SJSA1 (cell line): Measurements from ENCODE around the gene DPH2. TPM values are rescaled to one million over a fixed set of nuclear protein-coding genes. Genes with fewer than 3 reads are reported as not detected.
A peak's percentile ranks its signal among the peaks of the same experiment; 100 is the strongest.

Experiments used
- DNase-seq, 2 experiments: peaks; one replicate each; pipeline ENCODE4 v3.0.0-alpha.2; 2015 to 2020; ENCODE audit warnings: low spot score in 2 of 2, low read depth in 1 of 2
- H3K27ac ChIP-seq: fragments of 250-450 bp; sonication (Bioruptor Pico); 2 replicates; pipeline ENCODE4 v1.5.1; 2020; ENCODE audit warnings: mild to moderate bottlenecking, moderate library complexity
- H3K27me3 ChIP-seq: fragments of 250-450 bp; sonication (Bioruptor Pico); replicated peaks from 2 replicates; pipeline ENCODE4 v1.5.1; 2020; ENCODE audit warnings: mild to moderate bottlenecking, moderate library complexity
- H3K36me3 ChIP-seq: fragments of 250-450 bp; sonication (Bioruptor Pico); 2 replicates; pipeline ENCODE4 v1.5.1; 2020; ENCODE audit warnings: mild to moderate bottlenecking
- H3K4me1 ChIP-seq: fragments of 250-450 bp; sonication (Bioruptor Pico); replicated peaks from 2 replicates; pipeline ENCODE4 v1.6.1; 2021; ENCODE audit warnings: mild to moderate bottlenecking
- H3K4me3 ChIP-seq: fragments of 250-450 bp; sonication (Bioruptor Pico); 2 replicates; pipeline ENCODE4 v1.5.1; 2020; ENCODE audit warnings: mild to moderate bottlenecking
- H3K9me3 ChIP-seq: fragments of 250-450 bp; sonication (Bioruptor Pico); replicated peaks from 2 replicates; pipeline ENCODE4 v1.5.1; 2020; ENCODE audit warnings: mild to moderate bottlenecking
- total RNA-seq: library from RNA; depleted of rRNA; stranded (reverse); fragments of >200 nt; shearing (Covaris generic); gene quantifications from 2 replicates; pipeline ENCODE4 v1.2.3, GENCODE V29; 2014; rRNA removed

DPH2 gene, protein sequence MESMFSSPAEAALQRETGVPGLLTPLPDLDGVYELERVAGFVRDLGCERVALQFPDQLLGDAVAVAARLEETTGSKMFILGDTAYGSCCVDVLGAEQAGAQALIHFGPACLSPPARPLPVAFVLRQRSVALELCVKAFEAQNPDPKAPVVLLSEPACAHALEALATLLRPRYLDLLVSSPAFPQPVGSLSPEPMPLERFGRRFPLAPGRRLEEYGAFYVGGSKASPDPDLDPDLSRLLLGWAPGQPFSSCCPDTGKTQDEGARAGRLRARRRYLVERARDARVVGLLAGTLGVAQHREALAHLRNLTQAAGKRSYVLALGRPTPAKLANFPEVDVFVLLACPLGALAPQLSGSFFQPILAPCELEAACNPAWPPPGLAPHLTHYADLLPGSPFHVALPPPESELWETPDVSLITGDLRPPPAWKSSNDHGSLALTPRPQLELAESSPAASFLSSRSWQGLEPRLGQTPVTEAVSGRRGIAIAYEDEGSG
- total RNA-seq = 20.3 and 50.3 TPM in 2 replicates

DNA sequence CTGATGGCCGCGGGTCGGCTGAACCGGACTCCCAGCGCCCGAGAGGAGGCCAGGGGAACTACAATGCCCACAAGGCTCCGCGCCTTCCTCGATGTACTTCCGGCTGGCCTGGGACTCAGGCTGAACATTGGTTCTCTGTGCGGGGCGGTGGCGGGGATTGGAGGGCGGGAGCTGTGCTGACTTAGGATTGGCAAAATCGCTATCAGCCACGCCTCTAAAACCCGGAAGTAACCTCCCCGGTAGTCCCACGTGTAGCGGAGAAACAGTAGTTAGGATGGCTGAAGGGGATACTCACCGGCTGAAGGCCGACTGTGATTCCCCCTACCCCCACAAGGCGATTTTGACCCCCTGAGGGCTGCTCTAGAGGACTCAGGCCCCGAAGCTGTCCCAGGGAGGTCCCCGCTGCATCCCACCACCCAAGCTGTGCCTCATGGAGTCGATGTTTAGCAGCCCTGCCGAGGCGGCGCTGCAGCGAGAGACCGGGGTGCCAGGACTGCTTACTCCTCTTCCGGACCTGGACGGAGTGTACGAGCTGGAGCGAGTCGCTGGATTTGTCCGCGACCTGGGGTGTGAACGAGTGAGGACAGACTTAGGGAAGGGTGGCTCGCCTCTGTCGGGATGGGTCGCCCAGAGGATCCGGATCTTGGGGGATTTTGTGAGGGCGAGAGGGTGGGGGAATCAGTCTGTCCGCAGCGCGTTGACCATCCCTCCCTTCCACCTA lies at the start of gene DPH2:
TSS of gene DPH2 (plus strand) at position 265 of the 721 bp plus-strand sequence. CDS start at position 431, 166 bp downstream.
- Histone ChIP-seq H3K4me3 (peak within 1 kb of the TSS; percentile 61), H3K27ac (no peak within 1 kb of the TSS), H3K36me3 (peaks cover 31% of the 10 kb centered on the region), H3K9me3 (no peaks in the 10 kb centered on the region), H3K4me1 (peaks cover 13% of the 10 kb centered on the region), H3K27me3 (no peaks in the 10 kb centered on the region)
- DNase-seq = peak; percentile 83 to 98

DNA sequence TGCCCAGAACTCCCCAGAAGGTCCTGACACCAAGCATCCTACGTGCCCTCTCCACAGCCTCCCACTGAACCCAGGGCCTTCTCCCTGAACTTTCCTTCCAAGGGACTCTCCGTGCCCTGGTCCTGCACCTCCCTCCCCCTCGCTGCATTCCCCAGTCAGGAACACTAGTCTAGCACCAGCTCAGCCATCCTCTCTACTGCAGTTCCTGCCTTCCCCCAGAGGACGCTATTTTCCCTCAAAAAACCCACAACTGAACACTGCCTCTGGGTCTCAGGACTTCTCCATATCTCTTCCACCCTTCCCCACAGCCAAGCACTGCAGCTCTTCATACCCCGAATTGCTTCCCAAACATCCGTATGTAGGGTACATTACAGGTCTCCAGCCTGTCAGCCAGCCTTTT lies 48.8 kb upstream of the DPH2 start:
- Histone ChIP-seq H3K27me3 (no peaks in the 10 kb centered on the region), H3K4me3 (no peak overlapping the region), H3K4me1 (peaks cover 14% of the 10 kb centered on the region), H3K27ac (no peak overlapping the region), H3K36me3 (peaks cover 10% of the 10 kb centered on the region; the same call in 1 of the 2 replicates), H3K9me3 (no peaks in the 10 kb centered on the region)
- no peak for DNase-seq

DNA sequence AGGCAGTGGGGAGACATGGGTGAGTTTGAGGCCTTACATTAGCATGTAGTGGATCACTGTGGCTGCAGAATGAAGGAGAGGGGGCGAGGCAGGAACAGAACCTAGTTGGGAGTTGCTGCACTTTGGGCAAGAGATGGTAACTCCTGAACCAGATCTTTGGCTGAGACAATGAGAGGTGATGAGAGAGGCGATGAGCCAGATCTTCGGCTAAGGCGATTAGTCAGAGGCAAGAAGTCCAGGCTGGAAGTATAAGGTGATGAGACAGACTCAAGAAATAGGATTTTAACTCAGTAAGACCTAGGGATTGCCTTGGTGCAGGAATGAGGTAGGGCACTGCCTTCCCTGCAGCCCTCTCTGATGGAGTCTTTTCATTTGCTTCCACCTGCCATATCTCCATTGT lies 45.3 kb upstream of the DPH2 start:
- DNase-seq = no peak
- peaks cover 13% of the 10 kb centered on the region; the same call in 1 of the 2 replicates for H3K36me3 ChIP-seq
- H3K4me3 ChIP-seq = no peak overlapping the region
- no peak overlapping the region for H3K27ac ChIP-seq
- H3K9me3 ChIP-seq = no peaks in the 10 kb centered on the region
- H3K27me3 ChIP-seq = no peaks in the 10 kb centered on the region
- peaks cover 17% of the 10 kb centered on the region for H3K4me1 ChIP-seq

DNA sequence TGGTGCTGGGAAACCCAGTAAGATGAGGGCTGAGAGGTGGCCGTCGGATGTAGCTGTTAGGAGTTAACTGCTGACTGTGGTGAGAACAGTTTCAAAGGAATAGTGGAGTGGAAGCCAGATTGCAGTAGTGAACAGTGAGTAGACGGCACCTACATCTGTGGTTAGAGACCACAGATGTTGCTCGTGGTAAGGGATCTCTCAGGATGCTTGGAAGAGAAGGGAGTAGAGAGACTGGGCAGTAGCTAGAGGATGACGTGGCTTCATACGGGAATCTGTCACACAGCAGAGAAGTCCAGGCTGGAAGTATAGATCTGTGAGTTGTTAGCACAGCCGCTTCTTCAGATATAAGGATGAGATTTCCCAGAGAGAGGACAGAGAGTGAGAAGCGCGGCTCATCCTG lies 44.0 kb upstream of the DPH2 start:
- peaks cover 26% of the 10 kb centered on the region; the same call in 1 of the 2 replicates for H3K36me3 ChIP-seq
- DNase-seq = no peak
- no peak overlapping the region for H3K27ac ChIP-seq
- H3K4me3 ChIP-seq = no peak overlapping the region
- no peaks in the 10 kb centered on the region for H3K9me3 ChIP-seq
- peaks cover 22% of the 10 kb centered on the region for H3K4me1 ChIP-seq
- H3K27me3 ChIP-seq = no peaks in the 10 kb centered on the region

DNA sequence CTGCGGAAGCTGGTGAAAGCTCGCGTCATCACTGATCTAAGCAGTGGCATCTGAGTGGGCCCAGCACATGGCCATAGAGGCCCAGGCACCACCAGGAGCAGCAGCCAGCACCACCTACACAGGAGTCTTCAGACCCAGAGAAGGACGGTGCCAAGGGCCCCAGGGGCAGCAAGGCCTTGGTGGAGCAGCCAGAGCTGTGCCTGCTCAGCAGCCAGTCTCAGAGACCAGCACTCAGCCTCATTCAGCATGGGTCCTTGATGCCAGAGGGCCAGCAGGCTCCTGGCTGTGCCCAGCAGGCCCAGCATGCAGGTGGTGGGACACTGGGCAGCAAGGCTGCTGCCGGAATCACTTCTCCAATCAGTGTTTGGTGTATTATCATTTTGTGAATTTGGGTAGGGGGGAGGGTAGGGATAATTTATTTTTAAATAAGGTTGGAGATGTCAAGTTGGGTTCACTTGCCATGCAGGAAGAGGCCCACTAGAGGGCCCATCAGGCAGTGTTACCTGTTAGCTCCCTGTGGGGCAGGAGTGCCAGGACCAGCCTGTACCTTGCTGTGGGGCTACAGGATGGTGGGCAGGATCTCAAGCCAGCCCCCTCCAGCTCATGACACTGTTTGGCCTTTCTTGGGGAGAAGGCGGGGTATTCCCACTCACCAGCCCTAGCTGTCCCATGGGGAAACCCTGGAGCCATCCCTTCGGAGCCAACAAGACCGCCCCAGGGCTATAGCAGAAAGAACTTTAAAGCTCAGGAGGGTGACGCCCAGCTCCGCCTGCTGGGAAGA lies 39.5 kb upstream of the DPH2 start:
- DNase-seq = no peak
- no peaks in the 10 kb centered on the region for H3K9me3 ChIP-seq
- no peaks in the 10 kb centered on the region for H3K27me3 ChIP-seq
- H3K4me1 ChIP-seq = peaks cover 35% of the 10 kb centered on the region
- no peak overlapping the region for H3K4me3 ChIP-seq
- H3K36me3 ChIP-seq = peaks cover 21% of the 10 kb centered on the region; the same call in 1 of the 2 replicates
- H3K27ac ChIP-seq = no peak overlapping the region

DNA sequence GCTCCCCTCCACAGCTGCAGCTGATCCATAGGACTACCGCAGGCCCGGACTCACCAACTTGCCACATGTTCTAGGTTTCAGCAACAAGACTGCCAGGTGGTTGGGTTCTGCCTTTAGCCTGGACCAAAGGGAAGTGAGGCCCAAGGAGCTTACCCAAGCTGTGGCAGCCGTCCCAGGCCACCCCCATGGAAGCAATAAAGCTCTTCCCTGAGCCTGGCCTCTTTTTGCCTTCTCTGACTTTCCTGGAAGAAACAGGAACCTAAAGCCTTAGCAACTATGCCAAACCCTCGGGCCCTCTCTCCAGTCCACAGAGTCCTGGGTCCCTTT lies 38.9 kb upstream of the DPH2 start:
- Histone ChIP-seq H3K27ac (no peak overlapping the region), H3K9me3 (no peaks in the 10 kb centered on the region), H3K27me3 (no peaks in the 10 kb centered on the region), H3K36me3 (peaks cover 16% of the 10 kb centered on the region; the same call in 1 of the 2 replicates), H3K4me1 (peaks cover 37% of the 10 kb centered on the region), H3K4me3 (no peak overlapping the region)
- no peak for DNase-seq

DNA sequence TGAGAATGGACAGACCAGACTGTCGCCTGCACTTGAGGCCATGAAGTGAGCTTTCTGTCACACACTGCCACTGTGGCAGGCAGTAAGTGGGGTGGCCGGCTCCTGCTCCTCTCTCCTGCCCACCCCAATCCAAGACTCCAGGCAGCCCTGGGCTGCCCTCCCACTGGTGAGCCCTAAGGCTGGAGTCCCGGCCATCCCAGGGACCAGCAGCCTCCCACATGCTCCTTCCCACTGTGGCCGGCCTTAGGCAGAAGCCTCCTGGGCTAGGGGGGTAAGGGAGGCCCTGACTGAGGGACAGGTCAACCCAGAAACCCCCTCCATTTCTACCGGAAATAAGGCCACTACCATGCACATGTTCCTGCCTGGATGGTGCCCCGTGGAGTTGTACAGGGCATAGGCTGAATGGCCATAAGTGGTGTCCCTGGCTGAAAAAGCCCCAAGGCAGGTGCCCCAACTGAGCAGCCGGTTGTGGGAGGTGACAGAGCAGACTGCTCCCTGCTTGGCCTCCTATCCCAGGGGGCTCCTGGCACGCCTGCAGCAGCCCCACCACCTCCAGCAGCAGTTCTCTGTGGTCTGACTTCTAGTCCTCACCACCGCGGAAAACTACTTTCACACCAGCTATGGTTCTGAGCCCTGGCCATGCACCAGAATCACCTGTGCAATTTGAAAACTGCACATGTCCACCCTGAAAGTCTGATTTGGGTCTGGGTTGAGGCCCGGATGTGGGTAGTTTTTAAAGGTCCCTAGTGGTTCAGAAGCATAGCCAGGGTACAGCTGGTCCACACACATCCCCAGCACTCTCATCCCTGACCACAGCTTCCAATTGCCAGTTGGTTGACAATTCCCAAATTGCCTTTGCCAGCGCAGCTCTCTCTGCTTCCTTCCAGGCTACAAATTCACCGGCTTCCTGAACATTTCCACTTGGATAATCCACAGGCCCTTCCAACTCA lies 37.8 kb upstream of the DPH2 start:
- peaks cover 48% of the 10 kb centered on the region for H3K4me1 ChIP-seq
- H3K9me3 ChIP-seq = no peaks in the 10 kb centered on the region
- no peaks in the 10 kb centered on the region for H3K27me3 ChIP-seq
- H3K4me3 ChIP-seq = no peak overlapping the region
- H3K36me3 ChIP-seq = peaks cover 16% of the 10 kb centered on the region; the same call in 1 of the 2 replicates
- H3K27ac ChIP-seq = no peak overlapping the region
- DNase-seq = no peak

DNA sequence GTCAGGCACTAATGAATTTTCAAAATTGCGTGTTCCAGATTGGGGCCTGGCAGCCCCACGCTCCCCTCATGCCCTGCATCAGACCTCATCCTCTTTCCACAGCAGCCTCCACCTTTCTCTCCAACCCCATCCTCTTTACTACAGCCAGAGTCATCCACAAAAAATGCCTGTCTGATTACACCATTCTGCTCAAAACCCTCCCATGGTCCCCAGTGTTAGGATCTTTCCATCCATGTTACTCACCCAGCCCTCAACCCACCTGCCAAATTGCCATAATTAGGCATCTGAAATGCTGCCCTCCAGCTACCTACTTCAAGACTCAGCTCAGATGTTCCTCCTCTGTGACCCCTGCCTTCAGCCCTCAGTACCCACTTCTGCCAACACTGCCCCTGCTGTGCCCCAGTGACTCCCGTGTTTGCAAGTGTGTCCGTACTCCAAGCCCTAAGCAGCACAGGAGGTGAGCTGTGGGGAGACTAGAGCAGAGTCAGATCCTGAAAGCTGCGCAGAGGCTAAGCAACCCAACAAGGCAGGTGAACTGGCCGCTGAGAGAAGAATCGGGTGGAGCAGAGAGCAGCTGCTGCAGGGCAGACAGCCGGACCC lies 36.9 kb upstream of the DPH2 start:
- peaks cover 54% of the 10 kb centered on the region for H3K4me1 ChIP-seq
- peaks cover 16% of the 10 kb centered on the region; the same call in 1 of the 2 replicates for H3K36me3 ChIP-seq
- no peaks in the 10 kb centered on the region for H3K9me3 ChIP-seq
- H3K27ac ChIP-seq = no peak overlapping the region
- no peak for DNase-seq
- H3K27me3 ChIP-seq = no peaks in the 10 kb centered on the region
- no peak overlapping the region for H3K4me3 ChIP-seq

DNA sequence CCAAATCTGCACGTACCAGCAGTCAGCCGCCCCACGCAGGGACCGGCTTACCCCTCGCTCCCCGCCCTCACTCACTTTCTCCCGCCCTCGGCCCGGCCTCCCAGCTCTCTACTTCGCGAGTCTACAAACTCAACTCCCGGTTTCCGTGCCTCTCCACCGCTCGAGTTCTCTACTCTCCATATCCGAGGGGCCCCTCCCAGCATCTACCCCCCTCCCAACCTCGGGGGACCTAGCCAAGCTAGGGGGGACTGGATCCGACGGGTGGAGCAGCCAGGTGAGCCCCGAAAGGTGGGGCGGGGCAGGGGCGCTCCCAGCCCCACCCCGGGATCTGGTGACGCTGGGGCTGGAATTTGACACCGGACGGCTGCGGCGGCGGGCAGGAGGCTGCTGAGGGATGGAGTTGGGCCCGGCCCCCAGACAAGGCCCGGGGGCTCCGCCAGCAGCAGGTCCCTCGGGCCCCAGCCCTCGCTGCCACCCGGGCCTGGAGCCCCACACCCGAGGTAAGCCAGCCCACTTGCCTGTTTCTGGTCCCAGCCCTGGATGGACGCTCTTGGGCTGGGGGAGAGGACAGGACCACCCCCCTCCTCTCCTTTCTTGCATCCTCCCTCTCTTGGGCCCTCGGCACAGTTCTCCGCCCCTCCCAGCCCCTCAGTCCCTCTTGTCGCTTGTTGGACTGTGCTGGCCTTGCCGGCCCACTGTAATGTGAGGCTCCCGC lies 36.3 kb upstream of the DPH2 start, which contains the start of gene ARTN:
TSS of gene ARTN (plus strand) at position 416 of the 715 bp plus-strand sequence. CDS start 1,856 bp downstream, outside the sequence.
- no peak for DNase-seq
- Histone ChIP-seq H3K4me1 (peaks cover 54% of the 10 kb centered on the region), H3K36me3 (peaks cover 16% of the 10 kb centered on the region; the same call in 1 of the 2 replicates), H3K9me3 (no peaks in the 10 kb centered on the region), H3K4me3 (no peak within 1 kb of the TSS), H3K27me3 (no peaks in the 10 kb centered on the region), H3K27ac (no peak within 1 kb of the TSS)

DNA sequence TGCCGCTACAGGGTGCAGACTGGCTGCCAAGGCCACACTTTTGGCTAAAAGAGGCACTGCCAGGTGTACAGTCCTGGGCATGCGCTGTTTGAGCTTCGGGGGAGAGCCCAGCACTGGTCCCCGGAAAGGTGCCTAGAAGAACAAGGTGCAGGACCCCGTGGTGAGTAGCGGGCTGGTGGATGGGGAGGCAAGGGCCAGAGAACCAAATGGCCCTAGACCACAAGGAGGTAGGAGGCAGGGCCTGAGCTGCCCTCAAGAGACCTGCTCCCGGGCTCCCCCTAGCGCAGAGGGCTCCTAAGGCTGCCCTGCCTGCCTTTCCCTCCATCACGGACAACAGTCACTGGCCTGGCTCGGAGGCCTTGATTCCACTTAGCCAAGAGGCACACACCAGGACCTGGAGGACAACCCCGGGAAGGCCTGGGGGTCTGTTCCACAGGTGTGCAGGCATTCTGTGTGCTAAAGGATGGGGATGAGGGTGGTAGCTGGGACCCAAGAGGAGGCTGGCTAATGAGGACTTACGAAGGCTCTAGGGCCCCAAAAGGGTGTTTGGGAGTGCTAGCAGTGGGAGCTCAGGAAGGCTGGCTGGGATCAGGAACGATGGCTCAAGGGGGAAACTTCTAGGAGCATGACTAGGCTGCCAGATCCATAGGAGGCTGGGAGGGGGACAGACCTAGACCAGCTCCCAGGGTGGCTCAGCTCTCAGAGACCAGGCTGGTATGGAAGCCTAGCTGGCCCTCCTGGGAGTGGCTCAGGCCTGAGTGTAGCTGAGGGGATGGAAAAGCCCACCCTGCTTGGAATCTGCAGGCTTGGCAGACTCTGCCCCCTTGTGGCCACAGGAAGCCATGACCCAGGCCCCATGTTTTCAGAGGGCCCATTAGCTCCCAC lies 35.5 kb upstream of the DPH2 start:
- Histone ChIP-seq H3K9me3 (no peaks in the 10 kb centered on the region), H3K4me1 (peaks cover 53% of the 10 kb centered on the region), H3K27ac (no peak overlapping the region), H3K27me3 (no peaks in the 10 kb centered on the region), H3K36me3 (peaks cover 14% of the 10 kb centered on the region; the same call in 1 of the 2 replicates), H3K4me3 (no peak overlapping the region)
- peak; percentile 69 to 70 for DNase-seq

DNA sequence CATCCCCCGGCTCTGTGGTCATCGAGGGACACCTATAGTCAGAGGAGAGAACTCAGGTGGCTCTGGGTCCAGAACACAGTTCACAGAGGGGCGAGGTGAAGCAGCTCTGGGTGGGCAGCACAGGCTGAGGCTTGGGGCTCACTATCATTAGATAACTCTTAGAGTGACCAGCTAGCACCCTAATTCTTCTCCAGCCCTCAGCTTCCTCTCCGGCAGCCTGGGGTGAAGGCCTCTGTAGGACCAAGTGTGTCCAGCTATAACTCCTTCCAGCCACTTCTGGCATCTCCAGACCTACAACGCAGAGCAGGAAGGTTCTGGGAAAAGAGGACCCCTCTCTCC lies 34.9 kb upstream of the DPH2 start:
- Histone ChIP-seq H3K4me3 (no peak overlapping the region), H3K9me3 (no peaks in the 10 kb centered on the region), H3K4me1 (peaks cover 47% of the 10 kb centered on the region), H3K36me3 (peaks cover 8% of the 10 kb centered on the region; the same call in 1 of the 2 replicates), H3K27ac (no peak overlapping the region), H3K27me3 (no peaks in the 10 kb centered on the region)
- DNase-seq = no peak
